Astrocyte (in vitro differentiated cells and primary cell): ENCODE measurements around the gene VPS37C. TPM values are rescaled to one million over a fixed set of nuclear protein-coding genes. Genes with fewer than 3 reads are reported as not detected.
A peak's percentile ranks its signal among the peaks of the same experiment; 100 is the strongest.

Experiments
- DNase-seq: peaks from one replicate; pipeline ENCODE4 v3.0.0-alpha.2; 2010; ENCODE audit warnings: low read depth
- FAIRE-seq: peaks from 2 replicates; lab custom pipeline; 2011; peaks lifted over from hg19 to GRCh38; lab: Jason Lieb, UNC
- H2AFZ ChIP-seq: 2 replicates; pipeline ENCODE4 v1.6.0; 2012; ENCODE audit warnings: low read depth, low read length, inconsistent platforms
- H3K27ac ChIP-seq: 2 replicates; pipeline ENCODE4 v1.5.1; 2011; ENCODE audit warnings: low read depth, low read length, inconsistent platforms
- H3K27me3 ChIP-seq: 2 replicates; pipeline ENCODE4 v1.6.0; 2011; ENCODE audit warnings: low read length, inconsistent platforms; ENCODE audit not compliant: insufficient read depth
- H3K36me3 ChIP-seq: 2 replicates; pipeline ENCODE4 v1.5.1; 2011; ENCODE audit warnings: low read length, inconsistent platforms; ENCODE audit not compliant: insufficient read depth
- H3K4me1 ChIP-seq: 2 replicates; pipeline ENCODE4 v1.5.1; 2011; ENCODE audit warnings: low read length, inconsistent platforms; ENCODE audit not compliant: insufficient read depth
- H3K4me2 ChIP-seq: 2 replicates; pipeline ENCODE4 v1.6.0; 2012; ENCODE audit warnings: low read length, inconsistent platforms
- H3K4me3 ChIP-seq: 2 replicates; pipeline ENCODE4 v1.5.1; 2011; ENCODE audit warnings: low read depth, mild to moderate bottlenecking, low read length, inconsistent platforms; ENCODE audit not compliant: insufficient read depth
- H3K79me2 ChIP-seq: 2 replicates; pipeline ENCODE4 v1.6.0; 2012; ENCODE audit warnings: mild to moderate bottlenecking, low read length, inconsistent platforms; ENCODE audit not compliant: insufficient read depth
- H3K9ac ChIP-seq: 2 replicates; pipeline ENCODE4 v1.6.0; 2012; ENCODE audit warnings: mild to moderate bottlenecking, low read length, inconsistent platforms
- H3K9me3 ChIP-seq: 2 replicates; pipeline ENCODE4 v1.5.1; 2012; ENCODE audit warnings: low read depth, mild to moderate bottlenecking, low read length, inconsistent platforms; ENCODE audit not compliant: insufficient read depth
- H4K20me1 ChIP-seq: 2 replicates; pipeline ENCODE4 v1.6.0; 2012; ENCODE audit warnings: low read length, inconsistent platforms; ENCODE audit not compliant: insufficient read depth
- H3K27ac Mint-ChIP-seq: one replicate; pipeline ENCODE4 v1.8.0; 2021; ENCODE audit warnings: mild to moderate bottlenecking, mixed read lengths; ENCODE audit not compliant: unreplicated experiment
- H3K27me3 Mint-ChIP-seq: one replicate; pipeline ENCODE4 v1.8.0; 2021; ENCODE audit warnings: low read depth, mixed read lengths; ENCODE audit not compliant: unreplicated experiment
- H3K36me3 Mint-ChIP-seq: one replicate; pipeline ENCODE4 v1.8.0; 2021; ENCODE audit warnings: low read depth, mixed read lengths; ENCODE audit not compliant: unreplicated experiment
- H3K4me1 Mint-ChIP-seq: one replicate; pipeline ENCODE4 v1.8.0; 2021; ENCODE audit warnings: low read depth, mixed read lengths; ENCODE audit not compliant: unreplicated experiment
- H3K4me3 Mint-ChIP-seq: one replicate; pipeline ENCODE4 v1.8.0; 2021; ENCODE audit warnings: mild to moderate bottlenecking, moderate library complexity, mixed read lengths; ENCODE audit not compliant: unreplicated experiment
- H3K9me3 Mint-ChIP-seq: one replicate; pipeline ENCODE4 v1.8.0; 2021; ENCODE audit warnings: mild to moderate bottlenecking, mixed read lengths; ENCODE audit not compliant: unreplicated experiment
- EZH2 ChIP-seq: IDR thresholded peaks from 2 replicates; pipeline ENCODE4 v1.6.1; 2012; ENCODE audit warnings: mild to moderate bottlenecking, low read length, inconsistent platforms; ENCODE audit not compliant: insufficient read depth
- total RNA-seq: library from RNA; stranded (reverse); gene quantifications from 2 replicates; pipeline ENCODE4 v1.2.1, GENCODE V29; 2021
- TF ChIP-seq, protein P1 (sequence below): IDR thresholded peaks from 2 replicates; pipeline ENCODE4 v1.5.1; 2011; ENCODE audit warnings: low read depth, mild to moderate bottlenecking, inconsistent platforms, low read length, moderate library complexity; ENCODE audit not compliant: insufficient read depth

The VPS37C gene
- total RNA-seq, 1 donor from 2014 or later, result 18.1 TPM

DNA sequence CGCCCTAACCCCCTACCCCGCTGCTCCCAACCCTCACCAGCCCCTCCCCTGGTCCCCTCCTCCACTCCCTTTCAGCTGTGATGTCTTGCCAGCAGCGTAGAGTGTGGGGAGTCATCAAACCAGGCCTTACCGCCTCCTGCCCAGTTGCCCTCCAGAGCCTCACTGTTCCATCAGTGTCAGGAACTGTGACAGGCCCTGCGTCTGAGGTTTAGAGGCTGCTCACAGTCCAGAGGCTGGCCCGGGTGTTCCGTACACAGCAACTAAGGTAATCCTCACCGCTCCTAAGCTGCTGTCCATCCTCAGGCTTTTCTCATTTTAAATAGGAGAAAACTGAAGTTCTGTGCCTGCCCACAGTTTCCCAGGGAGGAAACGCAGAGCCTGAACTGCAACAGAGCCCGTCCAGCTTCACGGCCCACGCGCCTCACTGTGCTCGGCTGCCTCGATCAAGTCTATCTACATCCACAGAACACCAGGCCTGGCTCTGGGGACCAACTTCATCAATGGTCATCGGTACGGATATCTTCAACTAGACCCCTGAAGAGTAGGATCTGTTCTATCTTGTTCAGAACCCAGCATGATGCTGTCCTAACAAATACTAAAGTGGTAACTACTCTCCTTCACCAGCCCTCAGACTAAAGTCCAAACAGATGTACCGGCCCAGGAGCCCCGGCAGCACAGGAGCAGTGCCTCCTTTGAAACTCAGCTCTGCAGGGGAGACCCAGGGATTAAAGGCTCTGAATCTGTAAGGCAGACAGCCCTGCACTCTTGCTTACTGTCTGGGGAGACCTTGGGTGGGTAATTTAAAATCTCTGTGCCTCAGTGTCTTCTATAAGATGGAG, 10.3 kb downstream of the VPS37C start:
- H3K4me3 Mint-ChIP-seq, result peak overlapping the region; percentile 6
- peak overlapping the region; percentile 50 for H3K27ac Mint-ChIP-seq
- H3K79me2 ChIP-seq, result peaks cover 72% of the 10 kb centered on the region
- H3K27me3 ChIP-seq, result no peaks in the 10 kb centered on the region
- H3K9me3 ChIP-seq, result no peaks in the 10 kb centered on the region
- H3K36me3 Mint-ChIP-seq, result peaks cover 6% of the 10 kb centered on the region
- H3K36me3 ChIP-seq, result no peaks in the 10 kb centered on the region
- H3K4me2 ChIP-seq, result no peak overlapping the region
- no peak overlapping the region for H3K9ac ChIP-seq
- FAIRE-seq, result no peak
- H3K9me3 Mint-ChIP-seq, result peaks cover 4% of the 10 kb centered on the region
- peaks cover 71% of the 10 kb centered on the region for H4K20me1 ChIP-seq
- H3K27me3 Mint-ChIP-seq, result no peaks in the 10 kb centered on the region
- peaks cover 16% of the 10 kb centered on the region for H3K4me1 ChIP-seq
- H3K27ac ChIP-seq, result no peak overlapping the region
- no peak for DNase-seq
- no peak overlapping the region for H3K4me3 ChIP-seq
- no peak overlapping the region for H2AFZ ChIP-seq
- TF ChIP-seq, protein P1, sequence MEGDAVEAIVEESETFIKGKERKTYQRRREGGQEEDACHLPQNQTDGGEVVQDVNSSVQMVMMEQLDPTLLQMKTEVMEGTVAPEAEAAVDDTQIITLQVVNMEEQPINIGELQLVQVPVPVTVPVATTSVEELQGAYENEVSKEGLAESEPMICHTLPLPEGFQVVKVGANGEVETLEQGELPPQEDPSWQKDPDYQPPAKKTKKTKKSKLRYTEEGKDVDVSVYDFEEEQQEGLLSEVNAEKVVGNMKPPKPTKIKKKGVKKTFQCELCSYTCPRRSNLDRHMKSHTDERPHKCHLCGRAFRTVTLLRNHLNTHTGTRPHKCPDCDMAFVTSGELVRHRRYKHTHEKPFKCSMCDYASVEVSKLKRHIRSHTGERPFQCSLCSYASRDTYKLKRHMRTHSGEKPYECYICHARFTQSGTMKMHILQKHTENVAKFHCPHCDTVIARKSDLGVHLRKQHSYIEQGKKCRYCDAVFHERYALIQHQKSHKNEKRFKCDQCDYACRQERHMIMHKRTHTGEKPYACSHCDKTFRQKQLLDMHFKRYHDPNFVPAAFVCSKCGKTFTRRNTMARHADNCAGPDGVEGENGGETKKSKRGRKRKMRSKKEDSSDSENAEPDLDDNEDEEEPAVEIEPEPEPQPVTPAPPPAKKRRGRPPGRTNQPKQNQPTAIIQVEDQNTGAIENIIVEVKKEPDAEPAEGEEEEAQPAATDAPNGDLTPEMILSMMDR, result no peak
- TF ChIP-seq EZH2, result no peak
- H3K4me1 Mint-ChIP-seq, result peaks cover 59% of the 10 kb centered on the region

DNA sequence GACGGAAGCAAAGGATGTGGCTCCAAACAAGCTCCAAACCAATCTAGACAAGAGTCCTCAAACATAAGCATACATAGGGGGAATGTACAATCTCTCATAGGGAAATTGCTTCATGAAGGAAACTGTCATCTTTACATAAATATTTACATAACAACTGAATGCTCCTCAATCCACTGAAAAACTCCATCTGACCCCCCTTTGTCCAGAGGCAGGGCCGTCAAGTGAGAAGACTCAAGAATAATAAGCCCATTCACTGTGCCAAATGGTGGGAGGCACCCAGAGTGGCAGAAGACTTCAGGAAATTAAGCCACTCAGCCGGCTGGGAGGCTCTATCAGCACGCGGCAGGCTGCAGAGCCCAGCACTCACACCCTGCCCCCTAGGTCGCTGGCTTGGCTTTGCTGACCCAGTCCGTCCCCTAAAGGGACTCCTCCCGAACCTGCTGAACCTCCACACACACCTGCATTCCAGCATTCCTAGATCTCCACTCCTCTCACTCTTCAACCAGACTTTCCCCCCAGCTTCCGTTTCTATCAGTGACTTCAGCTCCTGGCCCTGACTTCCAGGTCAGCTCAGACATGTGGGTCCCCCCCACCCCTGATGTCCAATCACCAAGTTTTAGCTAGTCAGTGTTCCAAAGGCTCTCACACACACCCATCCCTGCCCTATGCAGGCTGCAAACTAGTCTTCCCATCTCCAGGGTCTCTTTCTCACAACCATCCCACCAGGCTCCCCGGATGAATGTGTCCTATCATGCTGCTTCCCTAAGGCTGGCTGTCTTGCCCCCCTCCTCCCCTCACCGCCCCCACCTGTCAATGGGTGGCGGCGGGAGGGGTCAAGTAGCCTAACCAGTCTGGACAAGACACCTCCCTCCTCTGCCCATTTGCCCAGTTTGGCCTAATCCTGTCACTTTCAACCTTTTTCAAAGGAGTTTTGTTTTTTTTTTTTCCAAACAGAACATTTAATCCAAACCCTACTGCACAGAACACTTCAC, 11.3 kb downstream of the VPS37C start:
- DNase-seq (no peak), FAIRE-seq (no peak)
- no peak overlapping the region for H3K4me3 ChIP-seq
- H3K9me3 ChIP-seq, result no peaks in the 10 kb centered on the region
- TF ChIP-seq EZH2, result no peak
- TF ChIP-seq, protein P1, result no peak
- H3K36me3 ChIP-seq, result no peaks in the 10 kb centered on the region
- H3K27me3 ChIP-seq, result no peaks in the 10 kb centered on the region
- no peak overlapping the region for H2AFZ ChIP-seq
- H3K9me3 Mint-ChIP-seq, result no peaks in the 10 kb centered on the region
- peaks cover 59% of the 10 kb centered on the region for H3K4me1 Mint-ChIP-seq
- H3K79me2 ChIP-seq, result peaks cover 67% of the 10 kb centered on the region
- H3K27ac Mint-ChIP-seq, result peak overlapping the region; percentile 50
- peaks cover 16% of the 10 kb centered on the region for H3K4me1 ChIP-seq
- peaks cover 81% of the 10 kb centered on the region for H4K20me1 ChIP-seq
- H3K4me3 Mint-ChIP-seq, result peak overlapping the region; percentile 6
- no peak overlapping the region for H3K9ac ChIP-seq
- H3K4me2 ChIP-seq, result no peak overlapping the region
- no peak overlapping the region for H3K27ac ChIP-seq
- no peaks in the 10 kb centered on the region for H3K27me3 Mint-ChIP-seq
- H3K36me3 Mint-ChIP-seq, result peaks cover 5% of the 10 kb centered on the region
